GM23338 (cell line): ENCODE measurements around the gene LRTM2. TPM values are rescaled to one million over a fixed set of nuclear protein-coding genes. Genes with fewer than 3 reads are reported as not detected.

ENCODE experiments used
- ATAC-seq: fragments of 200-7000 bp; cut with Tn5 transposase; 3 replicates; pipeline ENCODE4 v1.9.1; 2020
- DNase-seq: peaks from one replicate; pipeline ENCODE4 v3.0.0-alpha.2; 2015; ENCODE audit warnings: low spot score
- H2AFZ ChIP-seq: fragments of 200-600 bp; sonication (generic); 2 replicates; pipeline ENCODE4 v1.8.0; 2016; ENCODE audit warnings: antibody characterized with exemption, mild to moderate bottlenecking, moderate library complexity
- H3F3A ChIP-seq: fragments of 200-600 bp; sonication (generic); replicated peaks from 2 replicates; pipeline ENCODE4 v1.8.0; 2017; ENCODE audit warnings: antibody characterized with exemption, mixed run types, low read depth
- H3K27ac ChIP-seq: fragments of 200-600 bp; sonication (generic); 2 replicates; pipeline ENCODE4 v1.6.1; 2016; ENCODE audit warnings: low read depth
- H3K27me3 ChIP-seq: fragments of 200-600 bp; sonication (generic); 2 replicates; pipeline ENCODE4 v1.8.0; 2016; ENCODE audit warnings: mild to moderate bottlenecking, mixed run types, moderate library complexity; ENCODE audit not compliant: insufficient read depth
- H3K36me3 ChIP-seq: fragments of 200-600 bp; sonication (generic); 2 replicates; pipeline ENCODE4 v1.8.0; 2016; ENCODE audit warnings: mild to moderate bottlenecking; ENCODE audit not compliant: insufficient read depth
- H3K4me1 ChIP-seq: fragments of 200-600 bp; sonication (generic); 2 replicates; pipeline ENCODE4 v1.8.0; 2016; ENCODE audit warnings: mild to moderate bottlenecking, moderate library complexity; ENCODE audit not compliant: insufficient read depth
- H3K4me2 ChIP-seq: fragments of 200-600 bp; sonication (generic); 2 replicates; pipeline ENCODE4 v1.7.1; 2017; ENCODE audit warnings: mixed run types
- H3K4me3 ChIP-seq: fragments of 200-600 bp; sonication (generic); 2 replicates; pipeline ENCODE4 v1.6.1; 2016; ENCODE audit warnings: mixed run types
- H3K79me2 ChIP-seq: fragments of 200-600 bp; sonication (generic); replicated peaks from 2 replicates; pipeline ENCODE4 v1.8.0; 2017; ENCODE audit warnings: mild to moderate bottlenecking; ENCODE audit not compliant: insufficient read depth
- H3K9me2 ChIP-seq: fragments of 200-600 bp; sonication (generic); 2 replicates; pipeline ENCODE4 v1.8.0; 2017; ENCODE audit not compliant: insufficient read depth
- H4K20me1 ChIP-seq: fragments of 200-600 bp; sonication (generic); replicated peaks from 2 replicates; pipeline ENCODE4 v1.8.0; 2017; ENCODE audit warnings: mild to moderate bottlenecking; ENCODE audit not compliant: insufficient read depth
- H3K27ac Mint-ChIP-seq: 2 replicates; pipeline ENCODE4 v1.8.0; 2020; ENCODE audit warnings: inconsistent platforms, mild to moderate bottlenecking, moderate library complexity, mixed read lengths
- H3K27me3 Mint-ChIP-seq: 3 replicates; pipeline ENCODE4 v1.8.0; 2022; ENCODE audit warnings: low read depth, mild to moderate bottlenecking, moderate library complexity, mixed read lengths, inconsistent platforms; ENCODE audit not compliant: insufficient read depth, poor library complexity
- H3K36me3 Mint-ChIP-seq: 3 replicates; pipeline ENCODE4 v1.8.0; 2021; ENCODE audit warnings: low read depth, mild to moderate bottlenecking, inconsistent platforms, moderate library complexity, mixed read lengths
- H3K4me1 Mint-ChIP-seq: 3 replicates; pipeline ENCODE4 v1.8.0; 2020; ENCODE audit warnings: mild to moderate bottlenecking, inconsistent platforms, mixed read lengths
- H3K4me3 Mint-ChIP-seq: 3 replicates; pipeline ENCODE4 v1.8.0; 2021; ENCODE audit warnings: moderate library complexity, mild to moderate bottlenecking, inconsistent platforms, mixed read lengths
- H3K9me3 Mint-ChIP-seq: 3 replicates; pipeline ENCODE4 v1.8.0; 2020; ENCODE audit warnings: moderate library complexity, mild to moderate bottlenecking, inconsistent platforms, mixed read lengths
- CREB1 ChIP-seq: fragments of 250-450 bp; sonication (Bioruptor Pico); IDR thresholded peaks from 2 replicates; pipeline ENCODE4 v1.5.0; 2020; ENCODE audit warnings: low read depth, mild to moderate bottlenecking, moderate library complexity
- CTCF ChIP-seq, 2 experiments: fragments of 200-600 bp in 1 of 2; sonication (generic) in 1 of 2; conservative IDR thresholded peaks; 2 replicates each; pipeline versions ENCODE4 v1.5.1 to v1.6.1; 2016 to 2017; ENCODE audit warnings: antibody characterized with exemption in 2 of 2, low read depth in 2 of 2, mild to moderate bottlenecking in 2 of 2, moderate library complexity in 1 of 2
- ETS1 ChIP-seq: IDR thresholded peaks from 2 replicates; pipeline ENCODE4 v1.6.1; 2016; ENCODE audit warnings: antibody characterized with exemption
- EZH2 ChIP-seq: fragments of 200-600 bp; sonication (generic); IDR thresholded peaks from one replicate; pipeline ENCODE4 v1.8.0; 2017; ENCODE audit warnings: antibody characterized with exemption, mild to moderate bottlenecking, low read depth; ENCODE audit not compliant: unreplicated experiment
- EZH2phosphoT487 ChIP-seq: fragments of 200-600 bp; sonication (generic); IDR thresholded peaks from one replicate; pipeline ENCODE4 v1.8.1; 2018; ENCODE audit warnings: antibody characterized with exemption; ENCODE audit not compliant: unreplicated experiment
- JUNB ChIP-seq: IDR thresholded peaks from one replicate; pipeline ENCODE4 v1.6.1; 2016; ENCODE audit warnings: antibody characterized with exemption; ENCODE audit not compliant: unreplicated experiment
- NANOG ChIP-seq: IDR thresholded peaks from 2 replicates; pipeline ENCODE4 v1.6.1; 2016; ENCODE audit warnings: antibody characterized with exemption, borderline replicate concordance
- POLR2AphosphoS5 ChIP-seq: IDR thresholded peaks from 2 replicates; pipeline ENCODE4 v1.6.1; 2016; ENCODE audit warnings: antibody characterized with exemption, low read depth
- REST ChIP-seq: IDR thresholded peaks from one replicate; pipeline ENCODE4 v1.6.1; 2018; ENCODE audit warnings: antibody characterized with exemption; ENCODE audit not compliant: unreplicated experiment
- STAT1 ChIP-seq: IDR thresholded peaks from one replicate; pipeline ENCODE4 v1.6.1; 2016; ENCODE audit warnings: antibody characterized with exemption; ENCODE audit not compliant: unreplicated experiment
- ZNF114 ChIP-seq: fragments of 250-450 bp; sonication (Bioruptor Pico); IDR thresholded peaks from 2 replicates; pipeline ENCODE4 v1.5.0; 2020; ENCODE audit warnings: mild to moderate bottlenecking, moderate library complexity
- ZNF331 ChIP-seq: fragments of 250-450 bp; sonication (Bioruptor Pico); IDR thresholded peaks from 2 replicates; pipeline ENCODE4 v1.5.0; 2020; ENCODE audit warnings: low read depth, mild to moderate bottlenecking, moderate library complexity
- polyA plus RNA-seq: library from polyadenylated mRNA; unstranded; fragments of >200 nt; fragmentation: Nextera tagmentation; extraction: Ambion mirVana; gene quantifications from 2 replicates; pipeline ENCODE4 v1.2.1, GENCODE V29; 2016
- total RNA-seq: library from RNA; depleted of rRNA; stranded (reverse); fragments of >200 nt; shearing (Covaris generic); gene quantifications from 2 replicates; pipeline ENCODE4 v1.2.3, GENCODE V29; 2014
- TF ChIP-seq, protein P1 (sequence below): fragments of 250-450 bp; sonication (Bioruptor Pico); IDR thresholded peaks from 2 replicates; pipeline ENCODE4 v1.5.0; 2020; ENCODE audit warnings: mild to moderate bottlenecking, moderate library complexity

Gene LRTM2
- total and polyA plus RNA-seq, 2 experiments from 2014 or later = 0.08 TPM; not detected in 1

GRCh38 chr12:1810931-1811280 is 9.5 kb upstream of the LRTM2 start:
- Mint-ChIP-seq H3K4me1 (no peaks in the 10 kb centered on the region; the same call in 2 of the 3 replicates), H3K36me3 (no peaks in the 10 kb centered on the region), H3K9me3 (no peaks in the 10 kb centered on the region; the same call in 2 of the 3 replicates), H3K4me3 (no peak overlapping the region), H3K27me3 (peaks cover 6% of the 10 kb centered on the region), H3K27ac (no peak overlapping the region)
- Histone ChIP-seq H2AFZ (no peak overlapping the region), H3F3A (no peaks in the 10 kb centered on the region), H3K4me3 (no peak overlapping the region), H3K36me3 (no peaks in the 10 kb centered on the region), H3K9me2 (no peaks in the 10 kb centered on the region), H3K4me2 (no peak overlapping the region), H3K4me1 (no peaks in the 10 kb centered on the region), H3K27ac (no peak overlapping the region), H4K20me1 (no peaks in the 10 kb centered on the region), H3K79me2 (no peaks in the 10 kb centered on the region), H3K27me3 (no peaks in the 10 kb centered on the region)
- TF ChIP-seq ZNF331 (CRISPR knock-in tag) (no peak), EZH2phosphoT487 (no peak), REST (no peak), NANOG (no peak), JUNB (no peak), POLR2AphosphoS5 (no peak), STAT1 (no peak), ZNF114 (CRISPR knock-in tag) (no peak), CTCF (conservative IDR thresholded peaks at IDR 0.05; ENCODE audit: low read depth in 2 of 2) (no peak), EZH2 (no peak), CREB1 (CRISPR knock-in tag) (no peak), ETS1 (no peak)
- TF ChIP-seq, protein P1, sequence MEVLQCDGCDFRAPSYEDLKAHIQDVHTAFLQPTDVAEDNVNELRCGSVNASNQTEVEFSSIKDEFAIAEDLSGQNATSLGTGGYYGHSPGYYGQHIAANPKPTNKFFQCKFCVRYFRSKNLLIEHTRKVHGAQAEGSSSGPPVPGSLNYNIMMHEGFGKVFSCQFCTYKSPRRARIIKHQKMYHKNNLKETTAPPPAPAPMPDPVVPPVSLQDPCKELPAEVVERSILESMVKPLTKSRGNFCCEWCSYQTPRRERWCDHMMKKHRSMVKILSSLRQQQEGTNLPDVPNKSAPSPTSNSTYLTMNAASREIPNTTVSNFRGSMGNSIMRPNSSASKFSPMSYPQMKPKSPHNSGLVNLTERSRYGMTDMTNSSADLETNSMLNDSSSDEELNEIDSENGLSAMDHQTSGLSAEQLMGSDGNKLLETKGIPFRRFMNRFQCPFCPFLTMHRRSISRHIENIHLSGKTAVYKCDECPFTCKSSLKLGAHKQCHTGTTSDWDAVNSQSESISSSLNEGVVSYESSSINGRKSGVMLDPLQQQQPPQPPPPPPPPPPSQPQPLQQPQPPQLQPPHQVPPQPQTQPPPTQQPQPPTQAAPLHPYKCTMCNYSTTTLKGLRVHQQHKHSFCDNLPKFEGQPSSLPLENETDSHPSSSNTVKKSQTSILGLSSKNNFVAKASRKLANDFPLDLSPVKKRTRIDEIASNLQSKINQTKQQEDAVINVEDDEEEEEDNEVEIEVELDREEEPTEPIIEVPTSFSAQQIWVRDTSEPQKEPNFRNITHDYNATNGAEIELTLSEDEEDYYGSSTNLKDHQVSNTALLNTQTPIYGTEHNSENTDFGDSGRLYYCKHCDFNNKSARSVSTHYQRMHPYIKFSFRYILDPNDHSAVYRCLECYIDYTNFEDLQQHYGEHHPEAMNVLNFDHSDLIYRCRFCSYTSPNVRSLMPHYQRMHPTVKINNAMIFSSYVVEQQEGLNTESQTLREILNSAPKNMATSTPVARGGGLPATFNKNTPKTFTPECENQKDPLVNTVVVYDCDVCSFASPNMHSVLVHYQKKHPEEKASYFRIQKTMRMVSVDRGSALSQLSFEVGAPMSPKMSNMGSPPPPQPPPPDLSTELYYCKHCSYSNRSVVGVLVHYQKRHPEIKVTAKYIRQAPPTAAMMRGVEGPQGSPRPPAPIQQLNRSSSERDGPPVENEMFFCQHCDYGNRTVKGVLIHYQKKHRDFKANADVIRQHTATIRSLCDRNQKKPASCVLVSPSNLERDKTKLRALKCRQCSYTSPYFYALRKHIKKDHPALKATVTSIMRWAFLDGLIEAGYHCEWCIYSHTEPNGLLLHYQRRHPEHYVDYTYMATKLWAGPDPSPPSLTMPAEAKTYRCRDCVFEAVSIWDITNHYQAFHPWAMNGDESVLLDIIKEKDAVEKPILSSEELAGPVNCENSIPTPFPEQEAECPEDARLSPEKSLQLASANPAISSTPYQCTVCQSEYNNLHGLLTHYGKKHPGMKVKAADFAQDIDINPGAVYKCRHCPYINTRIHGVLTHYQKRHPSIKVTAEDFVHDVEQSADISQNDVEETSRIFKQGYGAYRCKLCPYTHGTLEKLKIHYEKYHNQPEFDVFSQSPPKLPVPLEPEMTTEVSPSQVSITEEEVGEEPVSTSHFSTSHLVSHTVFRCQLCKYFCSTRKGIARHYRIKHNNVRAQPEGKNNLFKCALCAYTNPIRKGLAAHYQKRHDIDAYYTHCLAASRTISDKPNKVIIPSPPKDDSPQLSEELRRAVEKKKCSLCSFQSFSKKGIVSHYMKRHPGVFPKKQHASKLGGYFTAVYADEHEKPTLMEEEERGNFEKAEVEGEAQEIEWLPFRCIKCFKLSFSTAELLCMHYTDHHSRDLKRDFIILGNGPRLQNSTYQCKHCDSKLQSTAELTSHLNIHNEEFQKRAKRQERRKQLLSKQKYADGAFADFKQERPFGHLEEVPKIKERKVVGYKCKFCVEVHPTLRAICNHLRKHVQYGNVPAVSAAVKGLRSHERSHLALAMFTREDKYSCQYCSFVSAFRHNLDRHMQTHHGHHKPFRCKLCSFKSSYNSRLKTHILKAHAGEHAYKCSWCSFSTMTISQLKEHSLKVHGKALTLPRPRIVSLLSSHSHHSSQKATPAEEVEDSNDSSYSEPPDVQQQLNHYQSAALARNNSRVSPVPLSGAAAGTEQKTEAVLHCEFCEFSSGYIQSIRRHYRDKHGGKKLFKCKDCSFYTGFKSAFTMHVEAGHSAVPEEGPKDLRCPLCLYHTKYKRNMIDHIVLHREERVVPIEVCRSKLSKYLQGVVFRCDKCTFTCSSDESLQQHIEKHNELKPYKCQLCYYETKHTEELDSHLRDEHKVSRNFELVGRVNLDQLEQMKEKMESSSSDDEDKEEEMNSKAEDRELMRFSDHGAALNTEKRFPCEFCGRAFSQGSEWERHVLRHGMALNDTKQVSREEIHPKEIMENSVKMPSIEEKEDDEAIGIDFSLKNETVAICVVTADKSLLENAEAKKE (CRISPR knock-in tag) = no peak
- no peak for ATAC-seq
- no peak for DNase-seq
